NCI-H2171 treated with DMSO at 0.1 percent for 48 hours (cell line): ENCODE data around the gene IFT43.

Source experiments
- DNase-seq: peaks from one replicate; lab custom pipeline; 2025; lab: John Stamatoyannopoulos, UW

IFT43 gene

DNA sequence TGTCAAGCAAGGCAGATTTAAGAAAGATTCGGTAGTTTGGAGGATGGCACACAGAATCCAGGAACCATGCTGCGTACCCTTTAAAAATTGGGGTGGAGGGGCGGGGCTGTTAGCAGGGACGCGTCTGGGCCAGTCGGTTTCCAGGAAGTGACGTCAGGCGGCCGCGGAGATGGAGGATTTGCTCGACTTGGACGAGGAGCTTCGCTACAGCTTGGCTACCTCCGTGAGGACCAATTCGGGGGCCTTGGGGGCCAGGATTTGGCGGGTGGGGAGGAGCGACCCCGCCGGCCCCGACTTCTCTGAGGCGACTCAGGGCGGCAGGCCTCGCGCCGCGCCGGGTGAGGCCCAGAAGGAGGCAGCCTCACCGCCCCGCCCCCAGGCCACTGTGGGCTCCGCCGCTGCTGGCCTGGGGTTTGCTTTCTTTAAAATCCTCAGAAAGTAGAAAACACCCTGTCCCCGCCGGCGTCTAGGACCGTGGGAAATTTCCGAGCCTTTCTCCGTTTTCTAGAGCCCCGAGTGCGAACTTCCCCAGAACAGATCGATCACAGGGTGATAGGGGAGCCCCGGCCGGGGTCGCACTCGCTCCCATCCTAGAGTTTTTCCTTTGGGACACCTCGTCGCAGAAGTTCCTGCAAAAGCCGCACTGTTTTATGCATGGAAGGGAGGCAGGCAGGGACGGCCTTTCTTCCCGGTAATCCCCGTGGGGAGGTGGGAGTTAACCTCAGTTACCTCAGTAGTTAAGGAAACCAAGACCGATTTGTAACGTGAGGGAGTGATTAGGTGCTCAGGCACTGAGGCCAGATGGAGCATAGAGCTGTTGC is at the start of gene IFT43:
Gene IFT43, plus strand, starts transcription at position 146 of the 821 bp plus-strand sequence. Its CDS starts 24 bp downstream, at position 170.
- DNase-seq, result peak; percentile 85

DNA sequence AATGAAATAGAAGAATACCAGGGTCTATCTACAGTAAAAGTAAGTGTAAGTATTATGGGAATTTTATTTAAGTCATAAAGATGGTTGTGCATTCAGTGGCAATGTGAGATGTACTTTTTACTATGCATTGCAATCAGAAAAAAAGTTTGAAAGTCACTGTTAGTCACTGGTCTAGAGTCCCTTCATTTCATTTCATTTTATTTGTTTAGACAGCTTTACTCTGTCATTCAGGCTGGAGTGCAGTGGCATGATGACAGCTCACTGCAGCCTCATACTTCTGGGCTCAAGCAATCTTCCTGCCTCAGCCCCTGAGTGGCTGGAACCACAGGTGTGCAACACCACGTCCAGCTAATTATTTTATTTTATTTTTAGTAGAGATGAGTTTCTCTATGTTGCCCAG is 46.4 kb upstream of the IFT43 start:
- DNase-seq, result no peak

DNA sequence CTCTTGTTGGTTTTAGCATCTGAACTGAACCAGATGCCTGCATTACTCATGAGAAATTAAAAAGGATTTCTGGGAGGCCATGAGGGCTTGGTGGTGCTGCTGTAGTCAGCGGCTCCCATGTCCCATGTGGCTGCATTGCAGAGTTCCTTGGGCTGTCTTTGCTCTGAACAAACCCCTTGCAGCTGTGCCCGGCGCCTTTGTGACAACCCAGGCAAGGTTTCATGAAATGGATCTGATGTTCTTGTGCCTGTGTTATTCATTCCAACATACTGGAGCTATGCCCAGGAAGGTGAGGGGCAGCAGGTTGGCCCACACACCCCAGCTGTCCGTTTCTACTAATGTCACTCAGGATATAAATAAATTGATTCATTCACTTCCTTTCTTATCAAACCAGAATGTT is 44.5 kb upstream of the IFT43 start:
- DNase-seq, result peak; percentile 74

DNA sequence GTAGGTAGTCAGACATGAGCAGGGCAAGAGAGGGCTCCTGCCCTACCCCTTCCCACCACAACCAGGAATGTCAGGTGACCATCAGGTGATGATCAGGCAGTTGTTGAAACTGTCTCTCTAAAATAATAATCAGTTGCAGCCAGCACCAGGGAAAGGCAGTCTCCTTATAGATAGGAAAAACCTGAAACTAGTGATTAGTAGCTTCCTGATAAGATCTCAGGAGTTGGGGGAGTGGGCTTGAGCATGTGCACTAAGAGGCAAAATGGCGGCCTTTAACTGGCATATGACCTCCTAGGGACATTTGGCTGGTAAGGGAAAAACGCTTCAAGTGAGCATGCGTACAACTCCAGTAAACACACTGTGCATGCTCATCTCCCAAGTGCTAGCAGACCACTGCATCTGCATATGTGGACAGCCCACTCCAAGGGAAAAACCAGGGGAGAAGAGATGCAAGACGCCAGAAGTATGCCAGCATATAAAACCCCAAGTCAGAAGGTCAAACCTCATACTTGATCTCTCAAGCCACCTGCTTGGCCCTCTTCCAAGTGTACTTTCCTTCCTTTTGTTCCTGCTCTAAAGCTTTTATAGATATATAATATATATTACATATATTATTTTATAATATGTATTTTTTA is 40.8 kb upstream of the IFT43 start:
- no peak for DNase-seq

DNA sequence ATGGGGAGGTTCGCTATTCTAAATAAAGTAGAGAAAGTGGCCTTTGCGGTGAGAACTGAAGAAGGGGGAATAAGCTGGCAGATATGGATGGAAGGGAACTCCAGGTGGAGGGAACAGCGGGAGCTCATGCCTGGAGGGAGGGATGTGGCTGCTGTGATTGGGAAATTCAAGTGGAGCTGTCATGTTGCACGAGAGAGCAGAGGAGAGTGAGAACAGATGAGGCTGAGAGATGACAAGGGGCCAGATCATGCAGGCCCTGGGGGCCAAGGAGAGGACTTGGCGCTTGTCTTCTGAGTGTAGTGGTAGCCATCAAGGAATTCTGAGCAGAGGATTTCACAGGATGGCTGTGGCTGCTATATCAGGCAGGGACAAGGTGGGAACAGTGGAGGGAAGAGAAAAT is 38.8 kb upstream of the IFT43 start:
- peak; percentile 23 for DNase-seq

DNA sequence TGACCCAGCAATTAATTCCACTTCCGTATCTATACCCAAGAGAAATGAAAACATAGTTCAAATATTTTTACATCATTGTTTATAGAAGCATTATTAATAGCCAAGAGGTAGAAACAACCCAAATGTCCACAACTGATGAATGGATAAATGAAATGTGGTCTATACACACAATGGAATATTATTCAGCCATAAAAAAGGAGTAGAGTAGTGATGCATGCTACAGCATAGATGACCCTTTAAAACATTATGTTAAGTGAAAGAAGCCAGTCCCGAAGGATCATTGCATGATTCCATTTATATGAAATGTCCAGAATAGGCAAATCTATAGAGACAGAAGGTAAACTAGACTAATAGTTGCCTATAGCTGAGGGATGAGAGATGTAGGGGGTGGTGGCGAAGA is 33.1 kb upstream of the IFT43 start:
- no peak for DNase-seq

DNA sequence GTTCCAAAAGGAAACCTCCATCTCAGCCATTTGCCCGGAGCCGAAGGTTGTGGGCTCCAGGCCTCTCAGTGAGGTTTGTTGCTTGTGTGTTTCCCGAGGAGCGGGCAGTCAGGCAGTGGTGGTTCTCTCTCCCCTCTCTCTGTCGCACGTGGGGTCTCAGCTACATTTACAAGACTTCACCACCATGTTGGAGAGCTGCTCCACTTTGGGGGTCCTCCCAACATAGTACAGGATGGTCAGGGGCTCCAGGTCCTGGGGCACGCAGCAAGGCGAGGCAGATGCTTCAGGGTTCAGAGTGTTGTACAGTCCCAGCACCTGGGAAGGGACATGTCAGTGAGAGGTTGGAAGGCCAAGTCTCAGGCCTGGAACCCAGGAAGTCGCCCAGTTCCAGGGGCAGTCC is 26.5 kb upstream of the IFT43 start:
- no peak for DNase-seq

DNA sequence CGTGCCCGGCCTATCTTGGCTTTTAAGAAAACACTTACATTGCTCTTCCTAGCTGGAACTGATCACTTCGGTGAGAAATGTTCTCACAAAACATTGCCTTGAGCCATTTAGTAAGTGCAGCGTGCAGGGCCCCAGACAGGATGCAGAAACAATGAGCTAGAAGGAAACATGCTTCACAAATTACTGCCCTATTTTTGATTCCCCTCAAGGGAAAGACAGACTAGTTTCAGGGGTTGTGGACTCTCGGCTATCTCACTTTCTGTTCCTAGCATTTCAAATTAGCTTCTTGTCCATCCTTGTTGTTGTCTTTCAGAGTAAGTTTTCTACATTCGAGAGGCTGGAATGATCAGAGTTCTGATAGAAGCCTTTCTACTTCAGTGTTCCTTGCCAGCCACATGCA is 25.3 kb upstream of the IFT43 start:
- DNase-seq, result no peak

DNA sequence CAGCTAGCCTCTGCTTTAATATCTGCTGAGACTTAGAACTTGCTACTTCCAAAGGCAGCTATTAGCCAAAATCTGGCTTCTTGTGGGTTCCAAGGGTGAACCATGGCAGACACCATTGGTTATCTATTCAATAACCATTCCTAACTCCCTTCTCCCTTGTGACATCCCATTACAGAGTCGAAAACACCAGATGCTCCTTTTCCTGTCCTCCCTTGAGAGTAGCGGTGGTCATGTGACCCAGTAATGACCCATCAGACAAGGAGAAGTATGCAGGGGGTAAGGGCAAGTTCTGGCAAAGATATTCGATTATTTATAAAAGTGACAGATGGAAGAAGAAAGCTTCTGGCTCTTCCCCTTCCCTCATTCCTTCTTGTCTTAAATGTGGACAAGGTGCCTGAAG is 23.9 kb upstream of the IFT43 start:
- DNase-seq, result peak; percentile 98

DNA sequence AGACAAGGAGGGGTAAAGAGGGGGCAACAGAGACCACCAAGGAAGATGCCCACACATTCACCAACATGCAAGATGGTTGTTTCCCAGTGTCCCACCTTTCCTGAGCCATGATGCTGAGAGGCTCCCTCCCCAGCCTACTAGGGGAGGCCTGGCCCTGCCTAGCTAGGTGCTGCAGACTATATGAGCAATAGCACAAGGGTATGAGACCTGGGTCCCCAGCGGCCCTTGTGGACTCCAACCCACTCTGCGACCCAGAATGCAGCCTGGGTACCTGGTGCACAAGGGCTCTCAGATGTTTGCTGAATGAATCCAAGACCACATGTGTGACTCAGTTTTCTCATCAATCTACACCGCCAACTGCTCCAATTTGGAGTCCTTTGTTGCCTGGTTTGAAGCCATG is 17.7 kb upstream of the IFT43 start:
- DNase-seq, result no peak

DNA sequence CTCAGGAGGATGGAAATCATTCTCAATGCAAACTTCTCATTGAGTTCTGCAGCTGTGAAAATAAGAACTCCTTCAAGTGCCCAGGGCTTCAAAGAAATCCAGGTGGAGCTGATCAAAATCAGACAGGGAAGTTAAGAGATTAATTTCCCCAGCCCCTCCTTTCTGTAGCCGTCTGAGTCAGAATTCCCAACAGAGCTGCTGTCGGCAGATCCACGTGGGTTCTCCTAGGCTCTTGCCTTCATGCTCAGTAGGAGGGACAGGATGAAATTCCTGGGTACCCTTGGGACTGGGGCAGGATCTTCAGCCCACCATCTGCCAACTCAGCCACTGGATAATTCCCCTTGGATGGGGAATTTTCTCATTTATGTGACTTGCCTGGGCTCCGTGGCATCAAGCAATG is 17.1 kb upstream of the IFT43 start:
- peak; percentile 96 for DNase-seq

DNA sequence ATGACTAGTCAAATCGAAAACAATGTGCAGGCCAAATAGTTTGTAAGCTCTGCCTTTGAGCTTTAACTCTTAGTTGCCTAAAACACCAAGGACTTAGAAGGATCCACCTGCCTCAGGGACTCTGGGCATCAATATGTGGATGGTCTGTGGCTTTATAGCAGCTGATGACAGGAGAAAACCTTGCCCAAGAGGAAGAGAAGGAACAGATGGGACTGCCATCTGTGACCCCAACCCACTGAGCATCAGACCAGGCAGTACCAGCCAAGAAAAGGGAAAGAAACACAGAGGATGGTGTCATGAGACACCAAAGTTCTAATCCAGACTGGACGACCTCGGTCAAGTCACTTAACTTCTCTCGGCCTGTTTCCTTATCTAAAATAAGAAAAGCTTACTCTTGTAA is 16.4 kb upstream of the IFT43 start:
- peak; percentile 83 for DNase-seq

DNA sequence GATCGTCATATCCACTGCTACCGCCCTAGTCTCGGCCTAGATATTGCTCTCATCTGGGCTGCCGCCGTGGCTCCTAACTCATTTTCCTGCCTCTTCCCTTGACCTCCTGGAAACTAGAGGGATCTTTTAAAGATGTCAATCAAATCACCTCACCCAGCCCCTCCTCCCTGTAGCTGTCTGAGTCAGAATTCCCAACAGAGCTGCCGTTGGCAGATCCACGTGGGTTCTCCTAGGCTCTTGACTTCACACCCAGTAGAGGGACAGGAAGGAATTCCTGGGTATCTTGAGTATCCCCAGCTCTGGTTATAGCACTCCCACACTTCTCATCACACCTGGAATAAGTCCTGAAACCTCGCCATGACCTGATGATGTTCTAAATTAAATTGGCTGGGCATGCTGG is 15.7 kb upstream of the IFT43 start:
- DNase-seq, result peak; percentile 71

DNA sequence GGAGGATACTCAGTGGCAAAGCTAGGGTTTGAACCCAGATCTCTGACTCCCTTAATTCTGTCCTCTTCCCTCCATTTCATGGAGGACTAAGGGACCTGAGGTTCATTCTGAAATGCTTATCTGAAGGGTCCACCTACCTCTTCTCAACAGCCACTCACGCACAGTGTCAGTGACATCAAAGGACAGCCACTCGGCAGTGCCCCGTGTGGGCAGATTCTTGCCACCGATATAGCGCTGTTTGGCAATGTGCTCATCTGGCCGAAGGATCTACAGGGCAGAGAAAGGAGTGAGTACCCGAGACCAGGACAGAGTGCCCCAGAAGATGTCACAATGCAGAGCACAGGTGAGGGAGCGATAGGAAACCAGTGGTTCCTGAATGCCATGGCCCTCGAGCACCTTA is 14.6 kb upstream of the IFT43 start:
- no peak for DNase-seq

DNA sequence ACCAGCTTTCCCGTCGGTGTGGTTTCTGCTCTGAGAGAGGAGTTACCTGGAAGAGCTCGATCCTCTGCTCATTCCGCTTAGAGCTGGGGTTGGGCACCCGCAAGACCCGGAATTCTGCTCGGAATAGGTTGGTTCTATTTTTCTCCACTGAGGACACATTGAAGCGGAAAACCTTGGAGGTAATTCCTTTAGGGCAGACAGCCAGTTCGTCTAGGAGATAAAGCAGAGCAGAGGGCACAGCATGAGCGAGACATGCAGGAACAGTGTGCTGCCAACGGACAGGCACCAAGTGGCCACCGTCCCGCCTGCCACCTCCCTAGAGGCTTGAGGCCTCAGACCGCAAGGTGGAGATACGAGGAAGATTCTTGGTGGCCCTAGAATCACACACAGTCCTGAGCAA is 14.1 kb upstream of the IFT43 start:
- peak; percentile 21 for DNase-seq

DNA sequence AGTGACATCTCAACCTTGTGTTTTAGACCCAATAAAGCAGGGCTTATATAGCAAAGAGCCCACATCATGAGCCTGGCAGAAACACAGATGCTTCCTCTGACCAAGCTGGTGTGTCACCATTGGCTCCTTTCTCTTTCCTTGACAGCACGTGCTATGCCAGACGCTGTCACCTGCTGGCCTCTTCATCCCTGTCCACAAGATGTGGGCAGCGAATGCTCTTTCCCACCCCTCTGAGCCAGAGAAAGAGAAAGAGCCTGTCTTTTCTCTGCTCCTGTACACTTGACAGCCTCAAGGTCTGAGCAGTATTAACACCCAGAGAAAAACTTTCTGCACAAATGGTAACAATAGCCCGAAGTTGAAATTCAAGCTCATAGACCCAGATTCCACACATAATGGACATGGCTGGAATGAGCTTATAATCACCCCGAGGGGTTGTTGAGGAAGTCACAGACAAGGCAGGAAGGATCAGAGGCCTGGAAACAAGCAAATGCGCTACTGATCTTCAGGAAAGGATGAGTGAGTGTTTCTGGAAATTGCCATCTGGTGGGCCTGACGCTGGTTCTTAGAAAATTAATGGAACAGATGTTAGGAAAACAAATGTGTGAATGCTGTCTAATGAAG is 12.7 kb upstream of the IFT43 start:
- DNase-seq, result peak; percentile 98

DNA sequence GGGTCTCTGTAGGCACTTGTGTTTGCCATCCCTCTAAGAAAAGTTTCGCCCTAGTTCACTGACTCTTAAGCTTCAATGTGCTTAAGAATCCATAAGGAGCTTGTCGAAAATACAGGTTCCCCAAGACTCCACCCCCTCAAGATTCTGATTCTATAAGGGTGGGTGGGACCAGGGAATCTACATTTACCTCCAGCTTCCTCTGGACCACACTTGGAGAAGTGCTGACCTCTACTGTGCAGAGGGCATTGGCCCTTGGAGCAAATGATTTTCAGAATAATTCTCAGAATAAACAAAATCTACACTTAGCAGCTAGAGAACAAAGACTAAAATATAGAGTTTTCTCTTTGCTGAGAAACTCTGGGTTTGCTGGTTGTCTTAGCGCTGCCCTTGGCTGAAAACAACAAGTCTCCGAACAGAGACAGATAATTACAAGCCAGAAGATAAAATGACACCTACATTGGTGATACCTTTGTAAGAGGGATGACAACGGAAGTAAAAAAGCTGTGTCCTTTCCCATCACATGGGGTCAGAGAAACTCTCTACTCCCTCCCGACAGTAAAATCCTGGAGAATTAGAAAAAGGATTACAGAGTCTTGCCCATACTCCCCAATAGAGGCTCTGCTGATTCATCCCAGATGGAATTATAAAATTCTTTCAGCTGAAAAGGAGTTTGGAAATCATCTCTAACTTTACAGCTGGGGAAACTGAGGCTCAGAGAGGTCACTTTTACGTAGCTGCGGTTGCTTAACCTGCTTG is 8.6 kb upstream of the IFT43 start:
- DNase-seq, result no peak

DNA sequence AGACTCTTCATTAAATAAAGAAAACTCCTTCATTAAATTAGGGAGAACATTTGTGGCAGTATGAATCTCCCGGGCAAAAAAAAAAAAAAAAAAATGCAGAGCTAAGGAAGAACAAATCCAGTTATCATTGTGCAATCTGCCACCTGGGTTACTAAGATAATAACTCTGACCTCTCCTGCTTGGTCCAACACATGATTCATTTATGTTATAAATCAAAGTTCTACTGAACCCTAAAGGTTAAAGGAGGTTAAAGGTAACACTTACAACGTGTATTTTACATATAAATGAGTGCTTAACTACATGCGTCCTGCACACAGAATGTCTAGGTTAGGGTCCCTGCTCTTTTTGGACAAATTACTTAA is 8.0 kb upstream of the IFT43 start:
- peak; percentile 41 for DNase-seq

DNA sequence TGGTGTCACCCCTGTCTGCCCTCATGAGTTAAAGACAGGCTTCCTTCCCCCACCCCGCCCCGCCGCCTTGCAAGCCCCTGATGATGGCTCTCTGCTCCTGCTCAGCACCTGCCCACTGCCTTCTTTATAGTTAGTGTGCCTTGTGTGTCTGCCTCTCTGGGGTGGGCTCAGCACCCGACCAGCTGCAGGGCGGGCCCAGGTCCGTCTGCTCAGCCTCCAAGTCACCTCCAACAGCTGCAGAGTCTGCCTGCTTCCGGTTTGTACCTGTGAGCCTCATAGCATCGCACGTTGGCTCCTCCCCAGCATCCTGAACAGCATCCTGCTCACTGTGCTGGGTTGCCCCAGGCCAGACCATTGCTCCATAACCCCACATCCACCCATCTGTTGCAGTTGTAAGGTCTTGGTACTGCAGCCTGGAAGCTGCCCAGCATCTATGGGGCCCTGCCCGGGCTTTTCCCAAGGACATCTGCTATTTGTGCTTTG is 7.3 kb upstream of the IFT43 start:
- peak; percentile 89 for DNase-seq

DNA sequence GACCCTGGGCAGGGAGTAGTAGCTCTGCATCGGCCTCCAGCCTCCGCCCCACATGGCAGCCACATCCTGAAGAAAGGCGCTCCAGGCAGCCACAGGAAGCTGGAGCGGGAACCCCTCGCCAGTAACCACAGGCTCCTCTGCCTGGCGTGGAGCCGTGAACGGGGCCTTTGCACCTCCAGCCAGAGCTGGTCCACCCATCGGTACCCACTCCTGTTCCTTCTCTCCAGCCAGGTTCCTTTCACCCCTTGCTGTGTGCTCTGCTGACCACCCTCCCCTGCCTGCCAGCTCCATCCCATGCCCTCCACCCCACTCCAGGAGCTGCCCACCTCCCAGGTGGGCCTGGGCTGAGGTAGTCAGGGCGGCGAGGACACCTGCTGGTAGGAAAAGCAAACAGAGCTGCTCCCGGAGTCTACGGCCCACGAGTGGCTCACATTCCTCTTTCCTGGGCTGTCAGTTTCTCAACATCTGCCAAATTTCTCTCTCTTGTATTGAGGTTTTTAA is 6.4 kb upstream of the IFT43 start:
- peak; percentile 73 for DNase-seq

DNA sequence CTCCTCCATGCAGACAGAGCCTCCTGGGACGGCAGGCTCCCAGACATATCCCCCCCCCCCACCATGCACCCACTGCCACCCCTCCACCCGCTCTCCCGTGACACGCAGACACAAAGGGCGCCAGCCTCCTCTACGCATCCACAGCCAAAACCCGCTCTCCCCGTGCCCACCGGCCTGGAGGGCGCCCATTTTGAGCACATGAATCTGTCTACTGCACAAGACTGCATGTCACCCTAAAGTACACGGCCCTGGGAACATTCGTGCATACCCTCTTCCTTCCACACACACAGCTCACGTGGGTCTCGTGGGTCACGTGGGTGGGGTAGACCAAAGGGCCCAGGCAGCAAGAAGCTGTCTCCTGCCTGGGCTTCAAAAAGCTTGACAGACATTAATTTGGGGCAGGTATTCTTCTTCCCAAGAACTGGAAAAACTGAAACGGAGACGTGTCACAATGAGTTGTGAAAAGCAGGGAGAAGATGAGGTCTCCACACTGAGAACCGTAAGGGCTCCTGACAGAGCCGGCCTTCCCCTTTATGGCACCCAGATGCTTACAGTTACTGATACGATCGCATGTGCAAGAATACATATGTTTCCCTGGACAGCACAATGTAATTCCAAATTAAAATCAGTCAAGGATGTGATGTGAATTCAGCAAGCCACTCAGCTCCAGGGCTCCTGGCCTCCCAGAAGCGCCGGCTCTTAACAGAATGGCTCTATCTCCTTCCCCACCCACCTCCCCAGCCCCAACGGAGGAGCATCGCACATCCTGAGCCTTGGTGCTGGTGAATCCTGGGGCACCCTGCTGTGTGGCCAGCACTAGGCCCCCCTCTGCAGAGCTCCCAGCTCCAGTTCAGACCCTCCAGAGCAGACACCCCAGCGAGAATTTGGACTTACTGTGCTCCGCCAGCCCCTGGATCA is 5.7 kb upstream of the IFT43 start:
- peak; percentile 62 for DNase-seq
